ENCODE results near the gene FZD4.
A peak's percentile ranks its signal among the peaks of the same experiment; 100 is the strongest.
"Not testable (repeated sequence)": the region's sequence is repeated elsewhere in the genome, so short reads cannot be mapped to it uniquely, and the experiment has no call there.

FZD4 gene

GRCh38 chr11:86955361-86956120, at the start of gene FZD4:
FZD4 (minus strand) TSS chr11:86955395; CDS start chr11:86955085, 310 bp downstream.
- DNase-seq, result peak; percentile 25

- not testable (repeated sequence) for DNase-seq
Measured at GRCh38 chr11:87004281-87004680, 49.1 kb upstream of the FZD4 start.

GRCh38 chr11:87002918-87003317, 47.7 kb upstream of the FZD4 start:
- DNase-seq, result no peak

GRCh38 chr11:86999859-87000753, 44.9 kb upstream of the FZD4 start:
- no peak for DNase-seq

- DNase-seq, result no peak
Measured at GRCh38 chr11:86999388-86999787, 44.2 kb upstream of the FZD4 start.

GRCh38 chr11:86996953-86997570, 41.9 kb upstream of the FZD4 start:
- no peak for DNase-seq

GRCh38 chr11:86993031-86993430, 37.8 kb upstream of the FZD4 start:
- no peak for DNase-seq

GRCh38 chr11:86992340-86992739, 37.1 kb upstream of the FZD4 start:
- DNase-seq, result not testable (repeated sequence)

- DNase-seq, result no peak
Measured at GRCh38 chr11:86991341-86991740, 36.1 kb upstream of the FZD4 start.

GRCh38 chr11:86990515-86990914, 35.3 kb upstream of the FZD4 start:
- no peak for DNase-seq

- DNase-seq, result no peak
Measured at GRCh38 chr11:86990031-86990430, 34.8 kb upstream of the FZD4 start.

GRCh38 chr11:86988351-86988881, 33.2 kb upstream of the FZD4 start:
- no peak for DNase-seq

GRCh38 chr11:86987679-86988078, 32.5 kb upstream of the FZD4 start:
- no peak for DNase-seq

- no peak for DNase-seq
Measured at GRCh38 chr11:86984701-86985100, 29.5 kb upstream of the FZD4 start.

- DNase-seq, result no peak
Measured at GRCh38 chr11:86983021-86983488, 27.9 kb upstream of the FZD4 start.

- DNase-seq, result no peak
Measured at GRCh38 chr11:86981777-86982540, 26.8 kb upstream of the FZD4 start.

- no peak for DNase-seq
Measured at GRCh38 chr11:86980086-86980796, 25.0 kb upstream of the FZD4 start.

GRCh38 chr11:86978756-86979608, 23.8 kb upstream of the FZD4 start:
- DNase-seq, result no peak

GRCh38 chr11:86978247-86978646, 23.1 kb upstream of the FZD4 start:
- no peak for DNase-seq

- DNase-seq, result no peak
Measured at GRCh38 chr11:86977441-86978050, 22.4 kb upstream of the FZD4 start.

Data from NCI-H524 treated with DMSO at 0.1 percent for 48 hours (cell line).